Measurements from ENCODE around the gene TBXAS1. TPM values are rescaled to one million over a fixed set of nuclear protein-coding genes. Genes with fewer than 3 reads are reported as not detected.

TBXAS1 gene
- total RNA-seq, 1 experiment from 2014 or later, result 2.3 TPM

GRCh38 chr7:139840776-139841175, 11.7 kb downstream of the TBXAS1 start:
- ATAC-seq, result no peak
- no peak for DNase-seq (ENCODE audit: low spot score)
- ChIA-PET POLR2A (no interaction called here), CTCF (no interaction called here)
- Mint-ChIP-seq H3K27ac (no peak overlapping the region), H3K27me3 (ENCODE audit: low read depth) (no peaks in the 10 kb centered on the region; the same call in 1 of the 2 replicates), H3K9me3 (peaks cover 18% of the 10 kb centered on the region), H3K4me1 (no peaks in the 10 kb centered on the region), H3K36me3 (no peaks in the 10 kb centered on the region), H3K4me3 (no peak overlapping the region)
- TF ChIP-seq TP53 (CRISPR knock-in tag; IDR thresholded peaks at IDR 0.05), result no peak
- TF ChIP-seq, protein P1, sequence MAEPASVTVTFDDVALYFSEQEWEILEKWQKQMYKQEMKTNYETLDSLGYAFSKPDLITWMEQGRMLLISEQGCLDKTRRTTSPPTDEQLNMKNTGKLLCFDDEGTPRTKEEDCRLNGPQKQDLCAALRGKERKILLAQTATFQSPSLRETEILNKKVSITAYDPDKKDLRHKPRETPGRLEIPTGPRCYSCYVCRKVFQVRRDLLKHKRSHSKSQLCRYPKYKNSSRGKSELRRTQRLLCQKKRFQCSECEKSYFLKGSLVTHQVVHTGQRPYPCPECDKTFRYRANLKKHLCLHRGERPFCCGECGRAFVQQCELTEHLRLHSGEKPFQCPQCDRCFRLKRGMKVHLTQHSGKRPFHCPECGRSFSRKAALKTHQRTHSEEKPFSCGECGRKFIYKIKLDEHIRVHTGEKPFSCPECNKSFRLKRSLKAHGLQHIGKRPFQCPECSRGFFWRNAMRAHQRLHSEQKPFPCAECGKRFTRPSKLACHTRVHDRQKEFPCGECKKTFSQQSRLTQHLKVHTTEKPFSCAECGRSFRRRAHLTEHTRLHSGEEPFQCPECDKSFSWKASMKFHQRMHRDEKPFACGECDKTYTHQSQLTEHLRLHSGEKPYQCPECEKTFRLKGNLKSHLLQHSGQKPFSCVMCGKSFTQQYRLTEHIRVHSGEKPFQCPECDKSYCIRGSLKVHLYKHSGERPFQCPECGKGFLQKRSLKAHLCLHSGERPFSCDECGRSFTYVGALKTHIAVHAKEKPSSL (CRISPR knock-in tag; conservative IDR thresholded peaks at IDR 0.05), result no peak
- no peak for TF ChIP-seq NR3C1 (CRISPR knock-in tag; conservative IDR thresholded peaks at IDR 0.05; ENCODE audit: low read depth)
- TF ChIP-seq NR1H2 (CRISPR knock-in tag; IDR thresholded peaks at IDR 0.05), result no peak
- no peak for TF ChIP-seq CBFB (CRISPR knock-in tag; IDR thresholded peaks at IDR 0.05; ENCODE audit: low read depth)
- TF ChIP-seq ERG (CRISPR knock-in tag; IDR thresholded peaks at IDR 0.05), result no peak
- no peak for TF ChIP-seq E2F1 (CRISPR knock-in tag; IDR thresholded peaks at IDR 0.05)
- TF ChIP-seq ZNF317 (CRISPR knock-in tag; IDR thresholded peaks at IDR 0.05; ENCODE audit: borderline replicate concordance, low read depth), result no peak
- no peak for TF ChIP-seq RELA (CRISPR knock-in tag; IDR thresholded peaks at IDR 0.05; ENCODE audit: borderline replicate concordance)
- no peak for TF ChIP-seq NFATC4 (CRISPR knock-in tag; IDR thresholded peaks at IDR 0.05)
- no peak for TF ChIP-seq KAT7 (CRISPR knock-in tag; IDR thresholded peaks at IDR 0.05; ENCODE audit: borderline replicate concordance)
- TF ChIP-seq CTCF (IDR thresholded peaks at IDR 0.05), result no peak
- TF ChIP-seq E2F4 (CRISPR knock-in tag; IDR thresholded peaks at IDR 0.05; ENCODE audit: borderline replicate concordance, low read depth), result no peak
- TF ChIP-seq MYBL2 (CRISPR knock-in tag; IDR thresholded peaks at IDR 0.05), result no peak
- TF ChIP-seq ZNF121 (CRISPR knock-in tag; IDR thresholded peaks at IDR 0.05), result no peak
- TF ChIP-seq GTF2I (CRISPR knock-in tag; conservative IDR thresholded peaks at IDR 0.05), result no peak
- no peak for TF ChIP-seq USF2 (CRISPR knock-in tag; IDR thresholded peaks at IDR 0.05)
- no peak for TF ChIP-seq GRHL2 (CRISPR knock-in tag; IDR thresholded peaks at IDR 0.05; ENCODE audit: insufficient replicate concordance, severe bottlenecking)

Measured in WTC11 (cell line).